Hematopoietic multipotent progenitor cell treated with erythropoietin and hydrocortisone succinate and interleukin-3 and kit ligand, for 8 days (in vitro differentiated cells): ENCODE measurements around the gene VDAC1.
"Not testable (repeated sequence)": the region's sequence is repeated elsewhere in the genome, so short reads cannot be mapped to it uniquely, and the experiment has no call there.

Experiments used
- DNase-seq: peaks from one replicate; pipeline ENCODE4 v3.0.0-alpha.2; 2015

The VDAC1 gene

GRCh38 chr5:133963493-133964128, 41.2 kb downstream of the VDAC1 start:
- no peak for DNase-seq

GRCh38 chr5:133962801-133963476, 41.8 kb downstream of the VDAC1 start:
- peak; percentile 42 for DNase-seq

DNA sequence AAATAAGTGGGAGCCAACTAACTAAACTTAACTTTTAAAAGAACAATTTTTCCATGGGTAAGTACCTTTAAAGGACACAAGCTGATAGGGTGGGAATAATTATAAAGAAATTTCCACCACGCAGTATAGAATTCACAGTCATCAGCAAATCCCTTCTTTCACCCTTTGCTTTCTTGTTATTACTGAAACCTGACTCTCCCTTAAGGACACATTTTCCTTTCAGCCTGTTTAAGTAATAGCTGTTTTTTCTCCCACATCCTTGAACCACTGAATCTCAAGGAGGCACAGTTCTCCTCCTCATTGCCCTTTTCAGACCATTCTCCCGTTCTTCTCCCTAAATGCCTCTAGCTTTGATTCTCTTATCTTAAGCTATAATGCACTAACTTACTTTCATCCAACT, 42.6 kb downstream of the VDAC1 start:
- DNase-seq, result no peak

GRCh38 chr5:133959643-133960042, 45.1 kb downstream of the VDAC1 start:
- no peak for DNase-seq

GRCh38 chr5:133957591-133957990, 47.2 kb downstream of the VDAC1 start:
- DNase-seq, result no peak

DNA sequence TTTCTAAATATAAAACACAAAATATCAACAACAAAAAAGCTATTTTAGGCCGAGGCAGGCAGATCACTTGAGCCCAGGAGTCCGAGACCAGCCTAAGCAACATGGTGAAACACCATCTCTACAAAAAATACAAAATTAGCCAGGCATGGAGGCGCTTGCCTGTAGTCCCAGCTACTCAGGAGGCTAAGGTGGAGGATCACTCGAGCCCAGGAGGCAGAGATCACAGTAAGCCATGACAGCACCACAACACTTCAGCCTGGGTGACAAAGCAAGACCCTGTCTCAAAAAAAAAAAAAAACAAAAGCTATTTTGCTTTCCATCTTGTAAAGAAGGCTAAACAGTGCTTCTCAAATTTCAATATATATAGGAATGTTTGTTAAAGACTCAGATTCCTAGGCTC, 47.7 kb downstream of the VDAC1 start:
- no peak for DNase-seq

GRCh38 chr5:133956196-133956595, 48.6 kb downstream of the VDAC1 start:
- DNase-seq, result not testable (repeated sequence)

GRCh38 chr5:133953568-133954145, 51.1 kb downstream of the VDAC1 start:
- DNase-seq, result no peak

DNA sequence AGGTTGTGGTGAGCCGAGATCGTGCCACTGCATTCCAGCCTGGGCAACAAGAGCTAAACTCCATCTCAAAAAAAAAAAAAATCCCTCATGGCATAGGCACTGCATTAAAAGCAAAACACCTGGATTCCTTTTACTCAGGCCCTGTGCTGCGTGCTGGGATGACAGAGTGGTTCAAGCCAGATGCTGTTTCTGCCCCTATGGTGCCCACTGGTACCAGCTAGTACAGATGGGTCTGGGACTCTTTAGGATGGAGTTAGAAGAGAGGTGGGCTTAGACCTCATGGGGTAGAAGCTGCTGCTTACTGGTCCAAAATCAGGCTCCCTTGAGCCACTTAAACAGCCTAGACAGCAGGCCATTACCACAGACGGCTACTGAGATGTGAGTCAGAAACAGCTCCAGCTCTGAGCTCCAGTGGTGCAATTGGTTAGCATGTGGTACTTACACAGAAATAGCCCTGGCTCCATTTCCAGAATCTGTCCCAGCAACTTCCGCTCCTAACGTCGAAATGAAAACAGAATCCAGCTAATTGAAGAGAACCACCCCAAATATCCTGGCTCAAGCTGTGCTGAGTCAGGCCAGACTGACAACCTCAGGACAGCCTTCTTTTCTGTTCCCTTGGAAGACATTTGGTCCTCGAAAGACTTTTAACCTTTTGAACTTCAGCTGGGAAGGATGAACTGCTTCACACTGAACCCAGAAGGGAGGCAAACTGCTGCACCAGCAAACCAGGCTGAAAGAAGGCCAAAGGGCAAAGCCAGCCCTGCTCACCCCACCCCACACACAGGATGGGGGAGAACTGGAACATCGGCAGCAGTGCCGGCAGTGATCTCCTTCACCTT, 51.8 kb downstream of the VDAC1 start:
- no peak for DNase-seq

GRCh38 chr5:133950821-133951612, 53.8 kb downstream of the VDAC1 start:
- DNase-seq, result no peak

GRCh38 chr5:133948721-133949120, 56.1 kb downstream of the VDAC1 start:
- DNase-seq, result no peak

DNA sequence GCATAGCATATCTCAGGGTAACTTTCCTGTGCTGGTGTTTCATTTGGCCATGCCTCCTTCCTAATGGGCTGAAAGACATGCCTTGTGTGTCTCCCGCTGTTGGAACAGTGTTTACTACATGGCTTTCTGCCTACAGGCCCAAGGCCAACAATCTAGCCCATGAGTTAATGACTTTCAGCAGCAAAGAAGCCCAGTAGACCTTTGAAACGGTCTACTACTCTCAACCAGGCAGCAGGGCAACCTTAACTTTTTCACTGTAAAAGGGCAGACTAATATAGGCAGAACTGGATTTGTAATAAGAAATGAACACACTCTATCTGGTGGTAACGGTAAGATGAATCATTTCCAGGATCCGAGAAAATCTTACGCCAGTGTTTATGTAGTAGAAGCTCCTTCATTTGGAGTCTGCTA, 57.3 kb downstream of the VDAC1 start:
- no peak for DNase-seq

GRCh38 chr5:133945568-133945967, 59.2 kb downstream of the VDAC1 start:
- DNase-seq, result no peak

GRCh38 chr5:133944263-133945185, 60.3 kb downstream of the VDAC1 start:
- DNase-seq, result peak; percentile 78

DNA sequence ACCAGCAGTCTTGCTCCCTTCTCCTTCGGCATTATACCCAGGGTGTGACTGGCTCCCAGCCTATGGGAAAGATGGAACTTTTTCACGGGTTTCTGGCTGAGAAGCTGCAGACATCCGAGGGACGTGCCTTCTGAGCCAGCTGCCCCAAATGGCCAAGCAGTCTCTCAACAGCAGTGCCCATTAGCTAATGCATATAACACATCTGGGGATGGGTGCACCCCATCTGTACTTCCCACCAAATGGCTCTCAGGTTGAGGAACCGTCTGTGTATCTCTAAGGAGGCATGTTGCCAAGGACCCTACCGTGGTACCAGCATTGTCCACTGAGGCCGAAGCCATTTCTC, 61.3 kb downstream of the VDAC1 start:
- DNase-seq, result no peak

- DNase-seq, result peak; percentile 70
These were observed 61.9 kb downstream of the VDAC1 start for GRCh38 chr5:133942614-133943474.

GRCh38 chr5:133941456-133942196, 63.1 kb downstream of the VDAC1 start:
- peak; percentile 34 for DNase-seq

- DNase-seq, result no peak
These were observed 65.1 kb downstream of the VDAC1 start for GRCh38 chr5:133939668-133940067.

DNA sequence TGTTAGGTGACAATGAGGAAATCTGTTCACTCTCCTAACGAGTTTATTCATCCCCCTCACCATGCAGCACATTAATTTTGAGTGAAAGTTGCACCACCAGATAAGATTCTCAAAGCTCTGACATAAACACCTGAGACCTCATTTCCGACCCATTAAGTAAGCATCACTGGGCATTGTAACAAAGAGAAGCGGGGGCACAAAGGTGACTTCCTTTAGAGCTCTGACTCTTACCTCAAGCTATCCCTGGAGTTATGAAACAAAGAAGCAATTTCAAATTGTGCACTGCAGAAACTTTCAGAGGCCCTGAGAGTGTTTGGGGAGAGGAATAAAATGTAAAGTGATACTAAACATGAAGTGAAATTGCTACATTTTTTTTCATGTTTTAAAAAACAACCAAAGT, 65.8 kb downstream of the VDAC1 start:
- DNase-seq, result no peak
